Smooth muscle cell (in vitro differentiated cells): ENCODE data around the gene GGCX. TPM values are rescaled to one million over a fixed set of nuclear protein-coding genes. Genes with fewer than 3 reads are reported as not detected.

Experiments used
- DNase-seq: peaks from one replicate; lab custom pipeline; 2025; ENCODE audit not compliant: unreplicated experiment; lab: John Stamatoyannopoulos, UW
- H2AFZ ChIP-seq: fragments of 200-600 bp; sonication (generic); 2 replicates; pipeline ENCODE4 v1.6.0; 2016; ENCODE audit warnings: antibody characterized with exemption, low read depth, mild to moderate bottlenecking
- H3F3A ChIP-seq: fragments of 200-600 bp; sonication (generic); 2 replicates; pipeline ENCODE4 v1.6.0; 2017; ENCODE audit warnings: antibody characterized with exemption, low read depth
- H3K27ac ChIP-seq: fragments of 200-600 bp; sonication (generic); 2 replicates; pipeline ENCODE4 v1.5.1; 2016; ENCODE audit warnings: low read depth, mild to moderate bottlenecking
- H3K27me3 ChIP-seq: fragments of 200-600 bp; sonication (generic); 2 replicates; pipeline ENCODE4 v1.6.1; 2016; ENCODE audit warnings: low read depth, mild to moderate bottlenecking
- H3K36me3 ChIP-seq: fragments of 200-600 bp; sonication (generic); 2 replicates; pipeline ENCODE4 v1.5.1; 2016; ENCODE audit warnings: low read depth
- H3K4me1 ChIP-seq: fragments of 200-600 bp; sonication (generic); 2 replicates; pipeline ENCODE4 v1.5.1; 2016; ENCODE audit warnings: low read depth
- H3K4me2 ChIP-seq: fragments of 200-600 bp; sonication (generic); 2 replicates; pipeline ENCODE4 v1.6.0; 2016; ENCODE audit warnings: mild to moderate bottlenecking
- H3K4me3 ChIP-seq: fragments of 200-600 bp; sonication (generic); 2 replicates; pipeline ENCODE4 v1.5.1; 2016; ENCODE audit warnings: mild to moderate bottlenecking
- H3K79me2 ChIP-seq: fragments of 200-600 bp; sonication (generic); 2 replicates; pipeline ENCODE4 v1.6.0; 2016; ENCODE audit warnings: low read depth, mild to moderate bottlenecking
- H3K9ac ChIP-seq: fragments of 200-600 bp; sonication (generic); 2 replicates; pipeline ENCODE4 v1.6.0; 2016; ENCODE audit warnings: low read depth
- H3K9me3 ChIP-seq: fragments of 200-600 bp; sonication (generic); replicated peaks from 2 replicates; pipeline ENCODE4 v1.5.1; 2016; ENCODE audit warnings: low read depth
- H4K20me1 ChIP-seq: fragments of 200-600 bp; sonication (generic); 2 replicates; pipeline ENCODE4 v1.6.0; 2016; ENCODE audit warnings: low read depth
- WGBS: methylation state at CpG from one replicate; pipeline ENCODE4 v1.1.7; 2016; ENCODE audit warnings: low lambda C conversion rate; 5-methylcytosine and 5-hydroxymethylcytosine counted together
- polyA plus RNA-seq: library from polyadenylated mRNA; unstranded; fragments of >200 nt; fragmentation: Nextera tagmentation; extraction: Ambion mirVana; gene quantifications from 2 replicates; pipeline ENCODE4 v1.2.1, GENCODE V29; 2016
- total RNA-seq: library from RNA; depleted of rRNA; stranded (reverse); fragments of >200 nt; gene quantifications from 2 replicates; pipeline ENCODE4 v1.2.3, GENCODE V29; 2014
- TF ChIP-seq, protein P1 (sequence below): fragments of 200-600 bp; sonication (generic); IDR thresholded peaks from 2 replicates; pipeline ENCODE4 v1.5.1; 2017; ENCODE audit warnings: borderline replicate concordance, mild to moderate bottlenecking, antibody characterized with exemption; ENCODE audit not compliant: insufficient read depth, poor library complexity, severe bottlenecking

The GGCX gene
- total and polyA plus RNA-seq, 2 experiments from 2014 or later, result 44.5 to 83.2 TPM

DNA sequence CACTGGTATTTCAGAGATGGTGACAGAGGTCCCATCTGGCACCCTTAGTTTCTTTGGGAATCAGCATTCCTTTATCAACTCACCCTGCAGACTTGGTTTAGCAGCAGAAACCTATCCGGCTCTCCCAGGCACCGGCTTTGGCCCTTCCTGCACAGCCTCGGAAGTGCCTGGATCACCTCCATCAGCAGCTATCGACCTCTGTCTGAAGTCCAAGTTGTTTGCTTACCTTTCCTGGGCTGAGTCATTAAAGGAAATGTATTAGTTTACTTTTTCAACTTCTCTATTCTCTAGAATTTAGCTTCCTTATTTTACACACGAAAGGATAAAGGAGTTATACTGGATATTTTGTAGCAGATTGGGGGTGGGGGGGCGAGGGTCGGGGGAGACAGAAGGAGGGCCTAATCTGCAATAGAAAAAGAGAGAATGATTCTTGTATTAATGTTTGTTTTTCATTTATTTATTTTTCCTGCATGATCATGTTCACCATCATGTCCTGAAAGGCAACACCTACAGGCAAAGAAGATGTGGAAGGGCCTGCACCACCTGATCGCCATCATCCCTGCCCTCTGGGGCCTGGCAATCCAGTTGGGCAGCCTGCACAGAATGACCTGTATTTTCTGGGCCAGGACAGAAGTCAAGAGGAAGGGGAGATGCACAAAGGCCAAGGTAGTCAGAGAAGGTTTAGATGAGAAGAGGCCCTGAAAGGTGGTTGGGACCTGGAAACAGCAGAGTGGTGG lies 44.5 kb downstream of the GGCX start:
- Histone ChIP-seq H2AFZ (no peak overlapping the region), H3K9me3 (no peaks in the 10 kb centered on the region), H4K20me1 (no peaks in the 10 kb centered on the region), H3K4me3 (no peak overlapping the region), H3K27me3 (no peaks in the 10 kb centered on the region), H3K9ac (no peak overlapping the region), H3K27ac (no peak overlapping the region), H3K79me2 (no peaks in the 10 kb centered on the region), H3K4me2 (no peak overlapping the region), H3F3A (no peaks in the 10 kb centered on the region), H3K36me3 (no peaks in the 10 kb centered on the region), H3K4me1 (no peaks in the 10 kb centered on the region)
- no peak for DNase-seq
- TF ChIP-seq, protein P1, sequence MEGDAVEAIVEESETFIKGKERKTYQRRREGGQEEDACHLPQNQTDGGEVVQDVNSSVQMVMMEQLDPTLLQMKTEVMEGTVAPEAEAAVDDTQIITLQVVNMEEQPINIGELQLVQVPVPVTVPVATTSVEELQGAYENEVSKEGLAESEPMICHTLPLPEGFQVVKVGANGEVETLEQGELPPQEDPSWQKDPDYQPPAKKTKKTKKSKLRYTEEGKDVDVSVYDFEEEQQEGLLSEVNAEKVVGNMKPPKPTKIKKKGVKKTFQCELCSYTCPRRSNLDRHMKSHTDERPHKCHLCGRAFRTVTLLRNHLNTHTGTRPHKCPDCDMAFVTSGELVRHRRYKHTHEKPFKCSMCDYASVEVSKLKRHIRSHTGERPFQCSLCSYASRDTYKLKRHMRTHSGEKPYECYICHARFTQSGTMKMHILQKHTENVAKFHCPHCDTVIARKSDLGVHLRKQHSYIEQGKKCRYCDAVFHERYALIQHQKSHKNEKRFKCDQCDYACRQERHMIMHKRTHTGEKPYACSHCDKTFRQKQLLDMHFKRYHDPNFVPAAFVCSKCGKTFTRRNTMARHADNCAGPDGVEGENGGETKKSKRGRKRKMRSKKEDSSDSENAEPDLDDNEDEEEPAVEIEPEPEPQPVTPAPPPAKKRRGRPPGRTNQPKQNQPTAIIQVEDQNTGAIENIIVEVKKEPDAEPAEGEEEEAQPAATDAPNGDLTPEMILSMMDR, result no peak
- 89% methylated on average over 8 of the region's 8 CpGs for WGBS

DNA sequence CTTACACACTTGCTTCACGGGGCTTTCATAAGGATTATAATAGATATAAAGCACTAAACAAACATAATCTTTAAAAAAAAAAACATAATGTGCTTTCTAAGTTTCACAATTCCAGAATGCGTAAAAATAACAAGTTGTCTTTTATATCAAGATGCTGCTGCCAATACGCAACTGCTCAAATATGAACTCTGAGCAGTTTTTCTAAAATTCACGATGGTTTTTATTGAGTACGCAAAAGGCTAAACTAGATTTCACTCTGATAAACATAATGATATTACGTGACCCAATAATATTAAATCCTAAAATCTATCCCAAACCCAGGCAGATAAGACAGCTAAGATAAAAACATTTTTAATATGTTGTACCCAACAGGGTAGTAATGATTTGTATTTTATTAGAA lies 47.0 kb downstream of the GGCX start:
- WGBS, result 86% methylated on average over 6 of the region's 6 CpGs
- no peak overlapping the region for H3K4me3 ChIP-seq
- no peaks in the 10 kb centered on the region for H3K36me3 ChIP-seq
- H4K20me1 ChIP-seq, result no peaks in the 10 kb centered on the region
- no peak overlapping the region for H3K27ac ChIP-seq
- no peaks in the 10 kb centered on the region for H3F3A ChIP-seq
- no peak overlapping the region for H3K9ac ChIP-seq
- no peaks in the 10 kb centered on the region for H3K79me2 ChIP-seq
- no peak overlapping the region for H3K4me2 ChIP-seq
- DNase-seq, result no peak
- no peaks in the 10 kb centered on the region for H3K4me1 ChIP-seq
- H2AFZ ChIP-seq, result no peak overlapping the region
- no peaks in the 10 kb centered on the region for H3K27me3 ChIP-seq
- TF ChIP-seq, protein P1, result no peak
- no peaks in the 10 kb centered on the region for H3K9me3 ChIP-seq

DNA sequence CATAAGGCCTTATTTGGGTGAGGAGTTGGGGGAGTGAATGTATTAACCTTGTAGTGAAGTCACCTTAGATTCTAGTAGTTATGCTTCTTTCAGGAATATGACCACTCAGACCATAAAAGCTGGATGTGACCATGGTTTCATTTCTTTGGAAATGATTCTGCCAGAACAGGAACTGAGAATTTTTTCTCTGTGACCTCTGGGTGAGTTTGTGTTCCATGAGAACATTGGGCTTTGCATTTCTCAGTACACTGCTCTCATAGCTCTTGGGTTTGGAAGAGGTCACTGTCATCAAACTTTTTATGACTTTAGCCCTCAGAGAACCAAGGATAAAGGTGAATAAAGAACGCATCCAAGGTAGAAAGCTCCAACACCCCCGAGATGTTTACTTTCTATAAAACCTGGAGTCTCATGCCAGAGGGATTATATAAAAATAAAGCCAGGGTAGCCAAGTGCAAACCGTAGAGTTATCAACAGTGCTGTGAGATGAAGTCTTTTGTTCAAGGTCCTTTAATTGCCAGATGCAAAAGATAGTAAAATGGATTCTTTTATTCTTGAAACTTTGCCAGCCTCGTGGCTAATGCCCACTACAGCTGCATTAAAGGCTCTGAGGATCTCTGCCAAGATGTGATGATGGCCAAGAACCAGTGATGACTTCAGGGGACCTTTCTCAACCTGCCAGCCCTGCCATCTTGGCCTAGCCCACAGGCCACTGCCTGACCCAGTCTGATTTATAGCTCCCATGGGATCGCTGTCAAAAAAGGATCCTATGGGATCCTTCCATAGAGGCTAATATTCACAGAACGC lies 50.1 kb downstream of the GGCX start:
- Histone ChIP-seq H3K9me3 (no peaks in the 10 kb centered on the region), H3K79me2 (no peaks in the 10 kb centered on the region), H3K27ac (no peak overlapping the region), H3K9ac (no peak overlapping the region), H3K36me3 (no peaks in the 10 kb centered on the region), H3K4me1 (peaks cover 7% of the 10 kb centered on the region), H2AFZ (no peak overlapping the region), H3K4me3 (no peak overlapping the region), H3K4me2 (no peak overlapping the region), H4K20me1 (no peaks in the 10 kb centered on the region), H3K27me3 (no peaks in the 10 kb centered on the region), H3F3A (peaks cover 11% of the 10 kb centered on the region)
- TF ChIP-seq, protein P1, result no peak
- WGBS, result 94% methylated on average over 6 of the region's 6 CpGs
- DNase-seq, result no peak
